Tibial artery (tissue), 4 donors: ENCODE results near the gene PCDHA5.
"Not testable (repeated sequence)": the region's sequence is repeated elsewhere in the genome, so short reads cannot be mapped to it uniquely, and the experiment has no call there.

Experiments used
- DNase-seq, 2 donors: peaks; one replicate each; pipeline ENCODE4 v3.0.0-alpha.2; 2019
- H3K27ac ChIP-seq, 2 donors: fragments of 200-600 bp; sonication (generic) in 1 of 2; 1 replicate in 1 of 2; 2 replicates in 1 of 2; pipeline ENCODE4 v1.5.1; 2018 to 2019; ENCODE audit warnings: mild to moderate bottlenecking in 1 of 2
- H3K27me3 ChIP-seq, 2 donors: fragments of 200-600 bp; sonication (generic) in 1 of 2; one replicate each; pipeline versions ENCODE4 v1.5.1 to v1.6.0; 2016 to 2019
- H3K36me3 ChIP-seq, 3 donors: fragments of 200-600 bp; sonication (generic) in 2 of 3; one replicate each; pipeline ENCODE4 v1.5.1; 2016 to 2019; ENCODE audit warnings: mild to moderate bottlenecking in 2 of 3
- H3K4me1 ChIP-seq, 4 donors: fragments of 200-600 bp; sonication (generic) in 2 of 4; 1 replicate in 3 of 4; 2 replicates in 1 of 4; pipeline ENCODE4 v1.5.1; 2016 to 2019
- H3K4me3 ChIP-seq, 2 donors: fragments of 200-600 bp; sonication (generic) in 1 of 2; 1 replicate in 1 of 2; 2 replicates in 1 of 2; pipeline ENCODE4 v1.5.1; 2018 to 2019; ENCODE audit warnings: mild to moderate bottlenecking in 2 of 2
- H3K9me3 ChIP-seq, 3 donors: fragments of 200-600 bp; sonication (generic) in 1 of 3; one replicate each; pipeline ENCODE4 v1.5.1; 2016 to 2019
- CTCF ChIP-seq, 2 experiments: fragments of 200-600 bp in 1 of 2; fragments of 450-650 bp in 1 of 2; IDR thresholded peaks; one replicate each; pipeline ENCODE4 v1.5.1; 2017 to 2019; ENCODE audit warnings: antibody characterized with exemption in 2 of 2, mild to moderate bottlenecking in 1 of 2, moderate library complexity in 1 of 2
- intact Hi-C: fragments of 100-400 bp; cut with DNase I; formaldehyde crosslinking; loops from one replicate; pipeline ENCODE4 v1.15.0; 2023; ENCODE audit warnings: low total_unique reads

Gene PCDHA5

GRCh38 chr5:140849831-140850634 lies 28.6 kb downstream of the PCDHA5 start:
- H3K36me3 ChIP-seq, intact Hi-C loops, H3K27ac ChIP-seq, H3K4me3 ChIP-seq, H3K27me3 ChIP-seq, H3K4me1 ChIP-seq, DNase-seq: not testable (repeated sequence)
- peaks cover 4 to 52% (median 25%) of the 10 kb centered on the region in 3 donors for H3K9me3 ChIP-seq

GRCh38 chr5:140855772-140856674 lies 34.6 kb downstream of the PCDHA5 start, which contains the start of gene PCDHA10:
PCDHA10 (plus strand) TSS chr5:140855897; CDS start chr5:140856049, 152 bp downstream.
- intact Hi-C loops, result no loop called here
- no peak for DNase-seq
- Histone ChIP-seq H3K27ac (no peak within 1 kb of the TSS), H3K36me3 (no peaks in the 10 kb centered on the region), H3K27me3 (peaks cover 0 to 5% of the 10 kb centered on the region in 2 donors), H3K4me3 (no peak within 1 kb of the TSS), H3K4me1 (no peaks in the 10 kb centered on the region), H3K9me3 (peaks cover 0 to 47% (median 26%) of the 10 kb centered on the region in 3 donors)
- TF ChIP-seq CTCF (IDR thresholded peaks at IDR 0.05), result no peak

- Histone ChIP-seq H3K4me3 (no peak overlapping the region), H3K9me3 (peaks cover 0 to 56% (median 37%) of the 10 kb centered on the region in 3 donors), H3K36me3 (no peaks in the 10 kb centered on the region), H3K27me3 (peaks cover 0 to 5% of the 10 kb centered on the region in 2 donors), H3K27ac (no peak overlapping the region), H3K4me1 (no peaks in the 10 kb centered on the region)
- no peak for TF ChIP-seq CTCF (IDR thresholded peaks at IDR 0.05)
- DNase-seq, result no peak
- intact Hi-C loops, result no loop called here
These were observed 36.0 kb downstream of the PCDHA5 start for GRCh38 chr5:140857177-140857986.

GRCh38 chr5:140857987-140858240 lies 36.5 kb downstream of the PCDHA5 start:
- intact Hi-C loops, result no loop called here
- H3K4me3 ChIP-seq, result no peak overlapping the region
- H3K36me3 ChIP-seq, result peaks cover 0 to under 1% (median 0%) of the 10 kb centered on the region in 3 donors
- H3K4me1 ChIP-seq, result no peaks in the 10 kb centered on the region
- no peak for TF ChIP-seq CTCF (IDR thresholded peaks at IDR 0.05)
- H3K9me3 ChIP-seq, result peaks cover 0 to 56% (median 43%) of the 10 kb centered on the region in 3 donors
- H3K27ac ChIP-seq, result no peak overlapping the region
- DNase-seq, result no peak
- peaks cover 0 to 5% of the 10 kb centered on the region in 2 donors for H3K27me3 ChIP-seq

GRCh38 chr5:140862441-140863295 lies 41.3 kb downstream of the PCDHA5 start:
- no peak for DNase-seq
- no peak for TF ChIP-seq CTCF (IDR thresholded peaks at IDR 0.05)
- intact Hi-C loops, result no loop called here

More at GRCh38 chr5:140862441-140863295, 41.3 kb downstream of the PCDHA5 start:
- Histone ChIP-seq H3K27ac (no peak overlapping the region), H3K9me3 (peaks cover 0 to 38% (median 37%) of the 10 kb centered on the region in 3 donors), H3K4me3 (no peak overlapping the region), H3K4me1 (no peaks in the 10 kb centered on the region), H3K36me3 (peaks cover 0 to 5% (median 0%) of the 10 kb centered on the region in 3 donors), H3K27me3 (no peaks in the 10 kb centered on the region)
